Osteocyte (in vitro differentiated cells): ENCODE measurements around the gene LYPD1. TPM values are rescaled to one million over a fixed set of nuclear protein-coding genes. Genes with fewer than 3 reads are reported as not detected.

Experiments
- DNase-seq: peaks from one replicate; pipeline ENCODE4 v3.0.0; 2021; ENCODE audit warnings: mixed read lengths; ENCODE audit not compliant: unreplicated experiment; ENCODE audit errors: extremely low spot score
- H3K27ac Mint-ChIP-seq: one replicate; pipeline ENCODE4 v1.8.0; 2021; ENCODE audit warnings: mild to moderate bottlenecking, mixed read lengths; ENCODE audit not compliant: unreplicated experiment
- H3K27me3 Mint-ChIP-seq: one replicate; pipeline ENCODE4 v1.8.0; 2021; ENCODE audit warnings: mixed read lengths; ENCODE audit not compliant: unreplicated experiment
- H3K36me3 Mint-ChIP-seq: one replicate; pipeline ENCODE4 v1.8.0; 2021; ENCODE audit warnings: mixed read lengths; ENCODE audit not compliant: unreplicated experiment
- H3K4me1 Mint-ChIP-seq: one replicate; pipeline ENCODE4 v1.8.0; 2021; ENCODE audit warnings: mixed read lengths; ENCODE audit not compliant: unreplicated experiment
- H3K4me3 Mint-ChIP-seq: one replicate; pipeline ENCODE4 v1.8.0; 2021; ENCODE audit warnings: mild to moderate bottlenecking, moderate library complexity, mixed read lengths; ENCODE audit not compliant: unreplicated experiment
- H3K9me3 Mint-ChIP-seq: one replicate; pipeline ENCODE4 v1.8.0; 2021; ENCODE audit warnings: mixed read lengths; ENCODE audit not compliant: unreplicated experiment
- CTCF ChIP-seq: fragments of 200-600 bp; sonication (generic); IDR thresholded peaks from 2 replicates; pipeline ENCODE4 v1.5.0; 2021; ENCODE audit warnings: antibody characterized with exemption, mild to moderate bottlenecking, moderate library complexity
- total RNA-seq: library from RNA; stranded (reverse); gene quantifications from 2 replicates; pipeline ENCODE4 v1.2.1, GENCODE V29; 2021

Gene LYPD1
- total RNA-seq, 1 donor from 2014 or later: 0.19 TPM

- Mint-ChIP-seq H3K4me1 (no peaks in the 10 kb centered on the region), H3K4me3 (no peak overlapping the region), H3K27ac (no peak overlapping the region), H3K9me3 (no peaks in the 10 kb centered on the region), H3K27me3 (peaks cover 2% of the 10 kb centered on the region), H3K36me3 (no peaks in the 10 kb centered on the region)
- peak; percentile 66 for DNase-seq
- no peak for TF ChIP-seq CTCF
These were observed 49.9 kb downstream of the LYPD1 start for GRCh38 chr2:132620115-132620514.

- H3K9me3 Mint-ChIP-seq: no peaks in the 10 kb centered on the region
- peak; percentile 62 for DNase-seq
- no peak overlapping the region for H3K4me3 Mint-ChIP-seq
- peaks cover 2% of the 10 kb centered on the region for H3K27me3 Mint-ChIP-seq
- H3K27ac Mint-ChIP-seq: no peak overlapping the region
- no peaks in the 10 kb centered on the region for H3K36me3 Mint-ChIP-seq
- H3K4me1 Mint-ChIP-seq: no peaks in the 10 kb centered on the region
- no peak for TF ChIP-seq CTCF
These were observed 51.3 kb downstream of the LYPD1 start for GRCh38 chr2:132618734-132619133.

GRCh38 chr2:132617989-132618388 is 52.0 kb downstream of the LYPD1 start:
- no peak overlapping the region for H3K27ac Mint-ChIP-seq
- DNase-seq: no peak
- no peaks in the 10 kb centered on the region for H3K36me3 Mint-ChIP-seq
- peaks cover 2% of the 10 kb centered on the region for H3K27me3 Mint-ChIP-seq
- no peak for TF ChIP-seq CTCF
- H3K4me3 Mint-ChIP-seq: no peak overlapping the region
- no peaks in the 10 kb centered on the region for H3K9me3 Mint-ChIP-seq
- H3K4me1 Mint-ChIP-seq: no peaks in the 10 kb centered on the region

GRCh38 chr2:132615329-132616085 is 54.5 kb downstream of the LYPD1 start:
- Mint-ChIP-seq H3K9me3 (no peaks in the 10 kb centered on the region), H3K36me3 (no peaks in the 10 kb centered on the region), H3K4me1 (no peaks in the 10 kb centered on the region), H3K4me3 (no peak overlapping the region), H3K27ac (no peak overlapping the region), H3K27me3 (peaks cover 2% of the 10 kb centered on the region)
- no peak for TF ChIP-seq CTCF
- DNase-seq: peak; percentile 62

- Mint-ChIP-seq H3K36me3 (no peaks in the 10 kb centered on the region), H3K27ac (no peak overlapping the region), H3K9me3 (no peaks in the 10 kb centered on the region), H3K4me3 (no peak overlapping the region), H3K4me1 (no peaks in the 10 kb centered on the region), H3K27me3 (peaks cover 2% of the 10 kb centered on the region)
- no peak for DNase-seq
- TF ChIP-seq CTCF: no peak
These were observed 58.3 kb downstream of the LYPD1 start for GRCh38 chr2:132611719-132612118.
